Activated T-helper 17 cell treated with anti-CD3 and anti-CD28 coated beads, Interleukin-2, amount 50 U/mL, for 72 hours (primary cell): ENCODE data around the gene U2AF1. TPM values are rescaled to one million over a fixed set of nuclear protein-coding genes. Genes with fewer than 3 reads are reported as not detected.
"Not testable (repeated sequence)": the region's sequence is repeated elsewhere in the genome, so short reads cannot be mapped to it uniquely, and the experiment has no call there.

Experiments used
- ATAC-seq: fragments of 150-1000 bp; cut with Tn5 transposase; replicated peaks from 2 replicates; pipeline ENCODE4 v1.10.0; 2021; ENCODE audit warnings: mild to moderate bottlenecking, moderate library complexity
- H3K27ac Mint-ChIP-seq: one replicate; pipeline ENCODE4 v1.8.0; 2022; ENCODE audit warnings: mixed read lengths
- H3K27me3 Mint-ChIP-seq: one replicate; pipeline ENCODE4 v1.8.0; 2022; ENCODE audit warnings: mixed read lengths
- H3K36me3 Mint-ChIP-seq: one replicate; pipeline ENCODE4 v1.8.0; 2022; ENCODE audit warnings: low read depth, mild to moderate bottlenecking, mixed read lengths
- H3K4me1 Mint-ChIP-seq: one replicate; pipeline ENCODE4 v1.8.0; 2022; ENCODE audit warnings: mixed read lengths
- H3K4me3 Mint-ChIP-seq: one replicate; pipeline ENCODE4 v1.8.0; 2022; ENCODE audit warnings: mild to moderate bottlenecking, mixed read lengths
- H3K9me3 Mint-ChIP-seq: one replicate; pipeline ENCODE4 v1.8.0; 2022; ENCODE audit warnings: mixed read lengths
- total RNA-seq, 2 donors: library from RNA; stranded (reverse); gene quantifications; one replicate each; pipeline ENCODE4 v1.2.3, GENCODE V29; 2022

Gene U2AF1
- total RNA-seq, 2 donors from 2014 or later: 19.3 to 30.7 TPM

- H3K27ac Mint-ChIP-seq, H3K9me3 Mint-ChIP-seq, H3K4me3 Mint-ChIP-seq, H3K4me1 Mint-ChIP-seq, H3K27me3 Mint-ChIP-seq, H3K36me3 Mint-ChIP-seq, ATAC-seq: not testable (repeated sequence)
These were observed 41.4 kb downstream of the U2AF1 start for GRCh38 chr21:43065991-43066390.

GRCh38 chr21:43064265-43064917 is 43.0 kb downstream of the U2AF1 start:
- H3K27ac Mint-ChIP-seq, H3K4me1 Mint-ChIP-seq, H3K36me3 Mint-ChIP-seq, H3K27me3 Mint-ChIP-seq, ATAC-seq, H3K4me3 Mint-ChIP-seq, H3K9me3 Mint-ChIP-seq: not testable (repeated sequence)

GRCh38 chr21:43062955-43063664 is 44.3 kb downstream of the U2AF1 start:
- H3K9me3 Mint-ChIP-seq, H3K36me3 Mint-ChIP-seq, H3K27me3 Mint-ChIP-seq: not testable (repeated sequence)

GRCh38 chr21:43053112-43053511 is 54.3 kb downstream of the U2AF1 start:
- not testable (repeated sequence) for H3K4me1 Mint-ChIP-seq, H3K9me3 Mint-ChIP-seq, ATAC-seq, H3K36me3 Mint-ChIP-seq, H3K27me3 Mint-ChIP-seq, H3K4me3 Mint-ChIP-seq, H3K27ac Mint-ChIP-seq

More at GRCh38 chr21:43062955-43063664, 44.3 kb downstream of the U2AF1 start:
- not testable (repeated sequence) for H3K4me1 Mint-ChIP-seq, H3K4me3 Mint-ChIP-seq, H3K27ac Mint-ChIP-seq, ATAC-seq

GRCh38 chr21:43045876-43046821 is 61.2 kb downstream of the U2AF1 start:
- H3K4me3 Mint-ChIP-seq: peak overlapping the region; percentile 53
- H3K27ac Mint-ChIP-seq, H3K4me1 Mint-ChIP-seq, H3K9me3 Mint-ChIP-seq, H3K36me3 Mint-ChIP-seq, H3K27me3 Mint-ChIP-seq: not testable (repeated sequence)
- ATAC-seq: peak; percentile 74

GRCh38 chr21:43045165-43045875 is 62.0 kb downstream of the U2AF1 start:
- Mint-ChIP-seq H3K4me3 (peak overlapping the region; percentile 53), H3K27ac (peak overlapping the region; percentile 82)
- ATAC-seq: peak; percentile 62
- H3K27me3 Mint-ChIP-seq, H3K36me3 Mint-ChIP-seq, H3K4me1 Mint-ChIP-seq, H3K9me3 Mint-ChIP-seq: not testable (repeated sequence)

- not testable (repeated sequence) for H3K4me1 Mint-ChIP-seq, H3K36me3 Mint-ChIP-seq, H3K9me3 Mint-ChIP-seq, H3K27me3 Mint-ChIP-seq, H3K4me3 Mint-ChIP-seq, ATAC-seq, H3K27ac Mint-ChIP-seq
These were observed 62.8 kb downstream of the U2AF1 start for GRCh38 chr21:43044547-43044946.

- not testable (repeated sequence) for ATAC-seq, H3K27me3 Mint-ChIP-seq, H3K4me3 Mint-ChIP-seq, H3K36me3 Mint-ChIP-seq, H3K9me3 Mint-ChIP-seq, H3K27ac Mint-ChIP-seq, H3K4me1 Mint-ChIP-seq
These were observed 64.1 kb downstream of the U2AF1 start for GRCh38 chr21:43043291-43043690.

Other genes starting within 250 kb of the U2AF1 start
- gene WDR4, start 228.0 kb downstream of the U2AF1 start, total RNA-seq: 10 to 100 TPM; 20.1 to 52.0 TPM
- 10 to 100 TPM; 18.8 to 30.6 TPM for gene NDUFV3, start 214.3 kb downstream of the U2AF1 start, total RNA-seq
- gene ERVH48-1, start 181.9 kb downstream of the U2AF1 start, total RNA-seq: under 1 TPM; 0.13 to 0.29 TPM
- gene PKNOX1, start 133.0 kb downstream of the U2AF1 start, total RNA-seq: 10 to 100 TPM; 18.0 to 29.6 TPM
- gene CBS, start 31.7 kb downstream of the U2AF1 start, total RNA-seq: 10 to 100 TPM in 1 of 2 donors, 1 to 10 TPM in 1; 2.9 to 10.1 TPM
- not detected for gene CRYAA, start 61.4 kb upstream of the U2AF1 start, total RNA-seq